Kidney tubule cell (primary cell): ENCODE data around the gene UTP14A.
"Not testable (repeated sequence)": the region's sequence is repeated elsewhere in the genome, so short reads cannot be mapped to it uniquely, and the experiment has no call there.

Experiments used
- DNase-seq: peaks from one replicate; pipeline ENCODE4 v3.0.0-alpha.2; 2018; ENCODE audit warnings: low spot score

Gene UTP14A

GRCh38 chrX:129905787-129906580 is at the start of gene UTP14A:
Gene UTP14A, plus strand, starts transcription at chrX:129906164. Its CDS starts 47 bp downstream, at chrX:129906211.
- DNase-seq, result peak; percentile 91

GRCh38 chrX:129859134-129859533 is 46.8 kb upstream of the UTP14A start:
- not testable (repeated sequence) for DNase-seq

GRCh38 chrX:129866321-129866720 is 39.6 kb upstream of the UTP14A start:
- DNase-seq, result not testable (repeated sequence)

- DNase-seq, result no peak
Observed at GRCh38 chrX:129872524-129872923, 33.4 kb upstream of the UTP14A start.

- DNase-seq, result peak; percentile 80
Observed at GRCh38 chrX:129875669-129876068, 30.3 kb upstream of the UTP14A start.

GRCh38 chrX:129876771-129877305 is 29.1 kb upstream of the UTP14A start:
- DNase-seq, result peak; percentile 70

- peak; percentile 39 for DNase-seq
Observed at GRCh38 chrX:129877401-129877800, 28.6 kb upstream of the UTP14A start.

GRCh38 chrX:129900054-129900453 is 5.9 kb upstream of the UTP14A start:
- DNase-seq, result no peak

- peak; percentile 67 for DNase-seq
Observed at GRCh38 chrX:129908636-129909035, 2.7 kb downstream of the UTP14A start.

- peak; percentile 74 for DNase-seq
Observed at GRCh38 chrX:129925305-129926092, 19.5 kb downstream of the UTP14A start.

GRCh38 chrX:129930941-129931410 is 25.0 kb downstream of the UTP14A start:
- no peak for DNase-seq

GRCh38 chrX:129931411-129932015 is 25.5 kb downstream of the UTP14A start:
- DNase-seq, result peak; percentile 74

- peak; percentile 77 for DNase-seq
Observed at GRCh38 chrX:129932016-129932820, 26.3 kb downstream of the UTP14A start.

- peak; percentile 9 for DNase-seq
Observed at GRCh38 chrX:129932821-129933321, 26.9 kb downstream of the UTP14A start.

GRCh38 chrX:129933700-129934099 is 27.7 kb downstream of the UTP14A start:
- no peak for DNase-seq

- no peak for DNase-seq
Observed at GRCh38 chrX:129934461-129934860, 28.5 kb downstream of the UTP14A start.

GRCh38 chrX:129934952-129935351 is 29.0 kb downstream of the UTP14A start:
- no peak for DNase-seq

- DNase-seq, result no peak
Observed at GRCh38 chrX:129938081-129938480, 32.1 kb downstream of the UTP14A start.

GRCh38 chrX:129939986-129940385 is 34.0 kb downstream of the UTP14A start:
- DNase-seq, result no peak

GRCh38 chrX:129940721-129941120 is 34.8 kb downstream of the UTP14A start:
- no peak for DNase-seq

- DNase-seq, result peak; percentile 29
Observed at GRCh38 chrX:129945131-129945530, 39.2 kb downstream of the UTP14A start.
